IMR-90 (cell line): Measurements from ENCODE around the gene RIT1.

Experiments used
- BHLHE40 ChIP-seq: fragments of 150-350 bp; IDR thresholded peaks from 2 replicates; pipeline ENCODE4 v1.6.1; 2016; ENCODE audit warnings: mild to moderate bottlenecking, low read depth, low read length
- CEBPB ChIP-seq: IDR thresholded peaks from 2 replicates; pipeline ENCODE4 v1.6.1; 2012; ENCODE audit warnings: low read depth, low read length, improper control_type of control experiment
- FOS ChIP-seq: fragments of 150-350 bp; IDR thresholded peaks from 2 replicates; pipeline ENCODE4 v1.6.1; 2016; ENCODE audit warnings: low read depth, low read length
- MAFK ChIP-seq: IDR thresholded peaks from 2 replicates; pipeline ENCODE4 v1.6.1; 2012; ENCODE audit warnings: low read depth, low read length, improper control_type of control experiment
- MAZ ChIP-seq: IDR thresholded peaks from 2 replicates; pipeline ENCODE4 v1.6.1; 2012; ENCODE audit warnings: low read depth, mild to moderate bottlenecking, low read length, improper control_type of control experiment, moderate library complexity, borderline replicate concordance
- MXI1 ChIP-seq: IDR thresholded peaks from 2 replicates; pipeline ENCODE4 v1.6.1; 2012; ENCODE audit warnings: low read depth, mild to moderate bottlenecking, low read length, moderate library complexity, borderline replicate concordance
- NFE2L2 ChIP-seq: fragments of 150-350 bp; IDR thresholded peaks from 2 replicates; pipeline ENCODE4 v1.6.1; 2016; ENCODE audit warnings: low read depth, mild to moderate bottlenecking, low read length
- POLR2A ChIP-seq: IDR thresholded peaks from 2 replicates; pipeline ENCODE4 v1.6.1; 2012; ENCODE audit warnings: mild to moderate bottlenecking, low read depth, low read length
- RAD21 ChIP-seq: IDR thresholded peaks from 2 replicates; pipeline ENCODE4 v1.6.1; 2012; ENCODE audit warnings: low read length, improper control_type of control experiment
- RCOR1 ChIP-seq: IDR thresholded peaks from 2 replicates; pipeline ENCODE4 v1.6.1; 2012; ENCODE audit warnings: mild to moderate bottlenecking, low read length, improper control_type of control experiment; ENCODE audit not compliant: insufficient replicate concordance
- RFX5 ChIP-seq: IDR thresholded peaks from 2 replicates; pipeline ENCODE4 v1.8.0; 2012; ENCODE audit warnings: low read depth, mild to moderate bottlenecking, low read length, moderate library complexity
- SMC3 ChIP-seq: fragments of 150-350 bp; IDR thresholded peaks from 2 replicates; pipeline ENCODE4 v1.6.1; 2016; ENCODE audit warnings: low read depth, mild to moderate bottlenecking, antibody characterized with exemption, low read length, moderate library complexity
- TF ChIP-seq, protein P1 (sequence below): conservative IDR thresholded peaks from 2 replicates; pipeline ENCODE4 v1.5.1; 2012; ENCODE audit warnings: mild to moderate bottlenecking, low read depth, low read length, improper control_type of control experiment
- TF ChIP-seq, protein P2 (sequence below): fragments of 150-350 bp; IDR thresholded peaks from 2 replicates; pipeline ENCODE4 v1.6.1; 2016; ENCODE audit warnings: low read depth, mild to moderate bottlenecking, low read length, moderate library complexity, borderline replicate concordance

DNA sequence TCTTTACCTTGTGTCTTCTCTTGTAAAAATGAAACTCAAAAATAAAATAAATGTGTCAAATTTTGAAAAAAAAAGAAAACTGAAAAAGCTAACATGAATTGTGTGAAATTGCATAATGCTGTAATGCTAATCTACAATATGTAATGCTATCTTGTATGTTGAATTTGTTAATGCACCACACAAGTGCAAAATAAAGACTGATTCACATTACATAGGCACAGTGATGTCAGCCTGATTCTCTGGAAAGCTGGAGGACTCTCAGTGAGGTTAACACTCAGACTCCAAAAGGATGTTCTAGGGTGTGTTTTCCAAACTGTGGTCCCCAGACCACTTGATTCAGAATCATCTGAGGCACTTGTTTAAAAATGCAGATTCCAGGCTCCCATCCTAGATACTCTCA lies 26.2 kb downstream of the RIT1 start:
- TF ChIP-seq, protein P1, sequence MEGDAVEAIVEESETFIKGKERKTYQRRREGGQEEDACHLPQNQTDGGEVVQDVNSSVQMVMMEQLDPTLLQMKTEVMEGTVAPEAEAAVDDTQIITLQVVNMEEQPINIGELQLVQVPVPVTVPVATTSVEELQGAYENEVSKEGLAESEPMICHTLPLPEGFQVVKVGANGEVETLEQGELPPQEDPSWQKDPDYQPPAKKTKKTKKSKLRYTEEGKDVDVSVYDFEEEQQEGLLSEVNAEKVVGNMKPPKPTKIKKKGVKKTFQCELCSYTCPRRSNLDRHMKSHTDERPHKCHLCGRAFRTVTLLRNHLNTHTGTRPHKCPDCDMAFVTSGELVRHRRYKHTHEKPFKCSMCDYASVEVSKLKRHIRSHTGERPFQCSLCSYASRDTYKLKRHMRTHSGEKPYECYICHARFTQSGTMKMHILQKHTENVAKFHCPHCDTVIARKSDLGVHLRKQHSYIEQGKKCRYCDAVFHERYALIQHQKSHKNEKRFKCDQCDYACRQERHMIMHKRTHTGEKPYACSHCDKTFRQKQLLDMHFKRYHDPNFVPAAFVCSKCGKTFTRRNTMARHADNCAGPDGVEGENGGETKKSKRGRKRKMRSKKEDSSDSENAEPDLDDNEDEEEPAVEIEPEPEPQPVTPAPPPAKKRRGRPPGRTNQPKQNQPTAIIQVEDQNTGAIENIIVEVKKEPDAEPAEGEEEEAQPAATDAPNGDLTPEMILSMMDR = no peak
- no peak for TF ChIP-seq NFE2L2
- no peak for TF ChIP-seq SMC3
- no peak for TF ChIP-seq MAZ
- TF ChIP-seq, protein P2, sequence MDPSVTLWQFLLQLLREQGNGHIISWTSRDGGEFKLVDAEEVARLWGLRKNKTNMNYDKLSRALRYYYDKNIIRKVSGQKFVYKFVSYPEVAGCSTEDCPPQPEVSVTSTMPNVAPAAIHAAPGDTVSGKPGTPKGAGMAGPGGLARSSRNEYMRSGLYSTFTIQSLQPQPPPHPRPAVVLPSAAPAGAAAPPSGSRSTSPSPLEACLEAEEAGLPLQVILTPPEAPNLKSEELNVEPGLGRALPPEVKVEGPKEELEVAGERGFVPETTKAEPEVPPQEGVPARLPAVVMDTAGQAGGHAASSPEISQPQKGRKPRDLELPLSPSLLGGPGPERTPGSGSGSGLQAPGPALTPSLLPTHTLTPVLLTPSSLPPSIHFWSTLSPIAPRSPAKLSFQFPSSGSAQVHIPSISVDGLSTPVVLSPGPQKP = no peak
- TF ChIP-seq BHLHE40 = no peak
- no peak for TF ChIP-seq MAFK
- no peak for TF ChIP-seq POLR2A
- TF ChIP-seq RCOR1 = no peak
- TF ChIP-seq FOS = no peak
- TF ChIP-seq RAD21 = no peak
- no peak for TF ChIP-seq RFX5
- no peak for TF ChIP-seq MXI1
- no peak for TF ChIP-seq CEBPB
